ENCODE data around the gene RRP12.

Gene RRP12

DNA sequence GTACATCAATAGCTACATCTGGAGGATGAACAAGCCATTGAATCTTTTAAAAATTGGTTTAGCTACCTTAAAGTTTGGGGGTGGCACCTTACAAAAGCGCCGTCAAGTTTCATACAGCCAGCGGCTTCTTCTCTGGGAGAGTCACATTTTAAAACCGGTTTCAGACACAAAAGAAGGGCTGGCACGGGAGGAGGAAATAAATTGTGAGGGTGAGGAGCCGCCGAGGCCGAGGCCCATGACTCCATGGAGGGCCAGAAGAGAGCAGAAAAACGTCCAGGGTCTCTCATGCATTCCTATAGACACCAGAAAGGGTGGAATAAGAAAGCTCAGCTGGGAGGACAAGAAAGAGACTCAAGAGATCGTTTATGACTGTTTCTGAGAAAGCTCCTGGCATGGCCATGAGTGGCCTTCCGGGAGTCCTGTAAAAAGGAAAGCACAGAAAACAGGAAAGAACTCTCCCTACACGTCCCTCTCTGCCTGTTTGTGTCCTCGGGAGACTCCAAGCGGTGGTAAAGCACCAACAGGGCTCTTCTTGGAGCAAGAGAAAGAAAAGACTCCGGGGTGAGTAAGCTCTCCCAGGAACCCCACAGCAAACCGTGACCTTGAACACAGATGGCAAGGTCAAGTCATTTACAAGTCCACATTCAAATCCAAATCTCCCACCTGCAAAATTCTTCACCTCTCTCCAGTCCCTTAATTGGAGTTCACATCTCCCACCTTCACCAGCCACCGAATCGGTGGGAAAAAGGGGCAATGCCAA lies 68.4 kb downstream of the RRP12 start:
- DNase-seq: no peak

GRCh38 chr10:97331153-97331703 lies 69.9 kb downstream of the RRP12 start:
- no peak for DNase-seq

- no peak for DNase-seq
These were observed 71.4 kb downstream of the RRP12 start for GRCh38 chr10:97329766-97330165.

- no peak for DNase-seq
These were observed 72.3 kb downstream of the RRP12 start for GRCh38 chr10:97328646-97329453.

- DNase-seq: no peak
These were observed 73.5 kb downstream of the RRP12 start for GRCh38 chr10:97327348-97328294.

- no peak for DNase-seq
These were observed 75.4 kb downstream of the RRP12 start for GRCh38 chr10:97325754-97326153.

DNA sequence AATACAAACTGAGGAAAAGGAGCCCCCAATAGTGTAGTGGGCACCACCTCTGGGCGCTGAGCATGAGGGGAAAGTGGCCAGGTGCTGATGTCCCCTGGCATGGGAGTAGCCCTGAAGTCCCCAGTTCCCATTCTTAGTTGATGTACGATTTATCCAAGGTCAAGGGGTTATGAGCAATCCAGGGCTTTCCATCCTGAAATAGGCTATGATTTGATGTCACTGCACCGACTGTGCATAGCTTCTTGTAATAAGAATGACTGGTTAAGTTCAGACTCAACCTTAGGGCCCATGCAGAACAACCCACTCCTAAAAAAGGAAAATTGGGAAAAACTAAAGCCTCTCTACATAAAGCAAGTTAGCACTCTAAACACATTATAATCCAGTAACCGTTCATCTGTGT lies 77.6 kb downstream of the RRP12 start:
- DNase-seq: no peak

- no peak for DNase-seq
These were observed 79.3 kb downstream of the RRP12 start for GRCh38 chr10:97321804-97322190.

GRCh38 chr10:97321032-97321803 lies 79.9 kb downstream of the RRP12 start:
- no peak for DNase-seq

DNA sequence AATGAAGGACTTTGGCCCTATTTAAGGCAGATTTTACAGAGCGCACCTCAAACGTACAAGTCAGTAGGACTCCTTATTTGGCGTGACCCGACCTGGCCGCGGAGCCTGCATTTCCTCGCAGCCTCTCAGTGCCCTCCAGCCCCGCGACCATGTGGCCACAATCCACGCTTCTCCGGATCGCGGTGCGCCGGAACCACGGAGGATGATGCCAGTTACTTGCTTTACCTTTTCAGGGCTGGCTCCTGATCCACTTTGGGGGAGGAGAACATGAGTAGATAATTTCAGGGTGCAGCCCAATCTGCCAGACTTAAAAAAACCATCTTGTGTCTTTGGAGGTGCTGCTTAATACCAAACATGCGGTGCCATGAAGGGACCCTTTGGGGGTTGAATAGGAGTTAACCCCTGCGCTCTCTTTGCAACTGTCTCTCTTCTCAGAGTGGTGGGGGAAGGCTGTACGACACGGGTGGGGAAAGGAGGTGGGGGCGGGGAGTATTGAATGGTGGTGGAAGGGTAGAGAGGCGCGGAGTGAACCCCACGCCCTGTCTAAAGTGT lies 80.6 kb downstream of the RRP12 start:
- no peak for DNase-seq

GRCh38 chr10:97319671-97320479 lies 81.3 kb downstream of the RRP12 start:
- peak; percentile 56 for DNase-seq

GRCh38 chr10:97318772-97319651 lies 82.1 kb downstream of the RRP12 start, which contains the start of gene FRAT1:
TSS of gene FRAT1 (plus strand) at chr10:97319271. CDS start at chr10:97319454, 183 bp downstream.
- DNase-seq: peak; percentile 84

- no peak for DNase-seq
These were observed 86.5 kb downstream of the RRP12 start for GRCh38 chr10:97314671-97315070.

DNA sequence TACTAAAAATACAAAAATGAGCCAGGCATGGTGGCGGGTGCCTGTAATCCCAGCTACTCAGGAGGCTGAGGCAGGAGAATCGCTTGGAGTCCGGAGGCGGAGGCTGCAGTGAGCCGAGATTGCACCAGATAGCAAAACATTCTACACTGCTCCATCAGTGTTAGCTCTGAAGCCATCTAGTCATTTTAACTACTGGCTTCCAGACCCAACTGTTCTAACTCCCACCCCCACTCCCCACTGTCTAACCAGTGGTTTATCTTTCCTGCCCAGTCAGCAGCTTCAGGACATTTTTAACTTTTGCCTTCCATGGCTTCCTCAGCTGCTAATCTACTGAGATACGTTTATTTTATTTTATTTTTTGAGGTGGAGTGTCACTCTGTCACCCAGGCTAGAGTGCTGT lies 88.2 kb downstream of the RRP12 start:
- no peak for DNase-seq

- DNase-seq: no peak
These were observed 90.0 kb downstream of the RRP12 start for GRCh38 chr10:97311111-97311626.

- no peak for DNase-seq
These were observed 93.0 kb downstream of the RRP12 start for GRCh38 chr10:97307866-97308780.

DNA sequence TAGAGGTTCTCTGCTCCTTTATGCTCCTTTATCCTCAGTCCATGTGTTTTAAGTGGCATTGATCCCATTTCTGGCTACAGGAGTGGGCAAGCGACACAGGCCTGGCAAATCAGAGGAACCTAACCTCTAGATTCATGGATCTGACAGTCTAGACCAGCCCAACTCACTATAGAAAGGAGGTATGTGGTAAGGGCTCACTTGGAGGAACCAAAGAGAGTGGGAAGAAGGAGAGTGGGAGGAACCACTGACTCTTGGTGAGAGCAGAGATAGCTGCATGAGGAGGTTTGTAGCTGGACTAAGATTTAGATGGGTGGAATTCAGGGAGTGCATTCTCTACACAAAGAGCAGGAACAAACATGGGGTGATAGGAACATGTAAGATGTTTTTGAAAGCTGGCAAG lies 93.7 kb downstream of the RRP12 start:
- DNase-seq: no peak
